ENCODE data around the gene TRRAP.
A peak's percentile ranks its signal among the peaks of the same experiment; 100 is the strongest.

The TRRAP gene

GRCh38 chr7:99035723-99036545, 157.6 kb downstream of the TRRAP start:
- Mint-ChIP-seq H3K4me1 (peaks cover 10% of the 10 kb centered on the region), H3K27ac (no peak overlapping the region), H3K36me3 (ENCODE audit: low read depth) (peaks cover 73% of the 10 kb centered on the region), H3K9me3 (no peaks in the 10 kb centered on the region), H3K4me3 (no peak overlapping the region), H3K27me3 (ENCODE audit: low read depth) (no peaks in the 10 kb centered on the region)
- no peak for TF ChIP-seq CTCF (IDR thresholded peaks at IDR 0.05; ENCODE audit: unreplicated experiment in 3 of 3)

GRCh38 chr7:99036546-99037111, 158.3 kb downstream of the TRRAP start:
- H3K9me3 Mint-ChIP-seq = no peaks in the 10 kb centered on the region
- TF ChIP-seq CTCF (IDR thresholded peaks at IDR 0.05; ENCODE audit: unreplicated experiment in 3 of 3) = peak in 1 of 3 experiments; percentile 23
- no peaks in the 10 kb centered on the region for H3K27me3 Mint-ChIP-seq (ENCODE audit: low read depth)
- peaks cover 8% of the 10 kb centered on the region for H3K4me1 Mint-ChIP-seq
- no peak overlapping the region for H3K4me3 Mint-ChIP-seq
- H3K36me3 Mint-ChIP-seq (ENCODE audit: low read depth) = peaks cover 69% of the 10 kb centered on the region
- no peak overlapping the region for H3K27ac Mint-ChIP-seq

GRCh38 chr7:99037327-99037940, 159.1 kb downstream of the TRRAP start:
- Mint-ChIP-seq H3K36me3 (ENCODE audit: low read depth) (peaks cover 69% of the 10 kb centered on the region), H3K9me3 (no peaks in the 10 kb centered on the region), H3K27me3 (ENCODE audit: low read depth) (no peaks in the 10 kb centered on the region), H3K4me1 (peaks cover 8% of the 10 kb centered on the region), H3K27ac (no peak overlapping the region), H3K4me3 (no peak overlapping the region)
- TF ChIP-seq CTCF (IDR thresholded peaks at IDR 0.05; ENCODE audit: unreplicated experiment in 3 of 3) = no peak

GRCh38 chr7:99038086-99038855, 159.9 kb downstream of the TRRAP start:
- no peak for TF ChIP-seq CTCF (IDR thresholded peaks at IDR 0.05; ENCODE audit: unreplicated experiment in 3 of 3)
- Mint-ChIP-seq H3K9me3 (no peaks in the 10 kb centered on the region), H3K27ac (no peak overlapping the region), H3K4me3 (no peak overlapping the region), H3K4me1 (peaks cover 13% of the 10 kb centered on the region), H3K36me3 (ENCODE audit: low read depth) (peaks cover 72% of the 10 kb centered on the region), H3K27me3 (ENCODE audit: low read depth) (no peaks in the 10 kb centered on the region)

GRCh38 chr7:99039384-99039891, 161.1 kb downstream of the TRRAP start:
- TF ChIP-seq CTCF (IDR thresholded peaks at IDR 0.05; ENCODE audit: unreplicated experiment in 3 of 3) = no peak
- H3K27ac Mint-ChIP-seq = no peak overlapping the region

More at GRCh38 chr7:99039384-99039891, 161.1 kb downstream of the TRRAP start:
- no peak overlapping the region for H3K4me3 Mint-ChIP-seq
- no peaks in the 10 kb centered on the region for H3K27me3 Mint-ChIP-seq (ENCODE audit: low read depth)
- H3K9me3 Mint-ChIP-seq = no peaks in the 10 kb centered on the region
- peaks cover 80% of the 10 kb centered on the region for H3K36me3 Mint-ChIP-seq (ENCODE audit: low read depth)
- peaks cover 13% of the 10 kb centered on the region for H3K4me1 Mint-ChIP-seq

Measured in nephron (organoid).